Thyroid gland (tissue), 4 donors: ENCODE data around the gene RARB.

ENCODE experiments used
- CTCF ChIP-seq, 6 experiments: fragments of 200-600 bp in 3 of 6; fragments of 450-650 bp in 3 of 6; sonication (generic) in 3 of 6; IDR thresholded peaks; one replicate each; pipeline ENCODE4 v1.5.1; 2016 to 2019; ENCODE audit warnings: antibody characterized with exemption in 6 of 6, mild to moderate bottlenecking in 2 of 6, inconsistent platforms in 1 of 6, moderate library complexity in 1 of 6
- POLR2A ChIP-seq, 2 donors: fragments of 450-650 bp; IDR thresholded peaks; one replicate each; pipeline ENCODE4 v1.6.1; 2017; ENCODE audit warnings: antibody characterized with exemption in 2 of 2, mild to moderate bottlenecking in 2 of 2, moderate library complexity in 1 of 2

DNA sequence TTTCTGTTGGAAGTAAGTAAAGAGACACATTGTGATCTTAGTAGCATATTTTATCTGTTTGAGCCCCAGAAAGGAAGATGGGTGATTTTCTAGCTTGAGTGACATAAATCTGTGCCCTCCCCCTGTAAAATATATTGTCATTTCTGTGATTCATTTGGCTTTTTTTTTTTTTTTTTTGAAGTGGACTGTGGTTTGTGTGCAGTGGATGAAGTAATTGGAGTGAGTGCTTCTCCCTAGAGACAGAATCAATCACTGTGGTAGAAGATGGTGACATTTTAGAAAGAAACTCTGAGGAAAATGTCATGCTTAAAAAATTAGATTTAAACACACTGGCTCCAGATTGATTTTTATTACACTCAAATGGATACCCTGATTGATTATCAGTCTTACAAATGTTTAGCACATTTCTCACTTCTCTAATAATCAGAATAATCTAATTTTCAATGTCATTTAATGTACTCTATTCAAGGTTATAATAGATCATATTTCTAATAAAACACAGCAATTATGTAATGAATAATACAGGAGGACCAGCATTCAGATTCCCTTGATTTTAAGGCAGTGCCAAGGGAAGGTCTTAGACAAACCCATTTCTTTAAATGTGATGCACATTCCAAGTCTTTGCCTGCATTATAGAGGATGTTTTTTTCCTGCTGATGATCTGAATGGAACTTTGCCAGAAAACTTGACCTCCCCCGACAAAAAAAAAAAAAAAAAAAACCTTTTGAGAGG is 120.0 kb downstream of the RARB start:
- TF ChIP-seq CTCF (IDR thresholded peaks at IDR 0.05) (no peak), POLR2A (IDR thresholded peaks at IDR 0.05) (no peak)
